ENCODE data around the gene HM13. TPM values are rescaled to one million over a fixed set of nuclear protein-coding genes. Genes with fewer than 3 reads are reported as not detected.

The HM13 gene
- total and polyA plus RNA-seq, 8 donors, result 139 to 286 (median 184) TPM

GRCh38 chr20:31547017-31547675 is 32.9 kb downstream of the HM13 start:
- no peaks in the 10 kb centered on the region for H3K9me3 ChIP-seq
- peak overlapping the region; percentile 52 to 90 (median 84) for H3K27ac ChIP-seq
- ATAC-seq, result peak; percentile 67 to 89 (median 88)
- no peak for FAIRE-seq
- intact Hi-C loops (cut with DNase I), result no loop called here
- no peaks in the 10 kb centered on the region for H3K4me1 ChIP-seq
- peak overlapping the region; percentile 10 to 42 (median 20) for H3K4me3 ChIP-seq
- H3K27me3 ChIP-seq, result no peaks in the 10 kb centered on the region
- H3K36me3 ChIP-seq, result peaks cover 3 to 43% (median 26%) of the 10 kb centered on the region in 3 donors
- TF ChIP-seq CTCF (IDR thresholded peaks at IDR 0.05), result no peak
- peak; percentile 72 to 89 (median 82) for DNase-seq
- 53 to 56% methylated on average over 36 of the region's 36 CpGs for WGBS, 2 donors

GRCh38 chr20:31547720-31548298 is 33.6 kb downstream of the HM13 start:
- Histone ChIP-seq H3K27me3 (no peaks in the 10 kb centered on the region), H3K9me3 (no peaks in the 10 kb centered on the region), H3K4me1 (no peaks in the 10 kb centered on the region), H3K4me3 (peak overlapping the region in 3 of 4 donors; percentile 16 to 42 (median 24)), H3K27ac (peak overlapping the region in 3 of 4 donors; percentile 84 to 90 (median 84)), H3K36me3 (peaks cover 3 to 46% (median 26%) of the 10 kb centered on the region in 3 donors)
- FAIRE-seq (no peak), ATAC-seq (peak in 2 of 4 donors; percentile 10 to 15), DNase-seq (no peak)
- intact Hi-C loops (cut with DNase I), result no loop called here
- WGBS, 2 donors, result 40 to 61% methylated on average over 6 of the region's 6 CpGs
- no peak for TF ChIP-seq CTCF (IDR thresholded peaks at IDR 0.05)

- Histone ChIP-seq H3K27ac (no peak overlapping the region), H3K9me3 (no peaks in the 10 kb centered on the region), H3K4me1 (no peaks in the 10 kb centered on the region), H3K36me3 (peaks cover 3 to 49% (median 26%) of the 10 kb centered on the region in 3 donors), H3K4me3 (peak overlapping the region in 1 of 4 donors; percentile 42), H3K27me3 (no peaks in the 10 kb centered on the region)
- ATAC-seq (no peak), FAIRE-seq (no peak), DNase-seq (no peak)
- 84 to 91% methylated on average over 9 to 11 of the region's 11 CpGs for WGBS, 2 donors
- TF ChIP-seq CTCF (IDR thresholded peaks at IDR 0.05), result no peak
- intact Hi-C loops (cut with DNase I), result no loop called here
Observed at GRCh38 chr20:31548820-31549512, 34.7 kb downstream of the HM13 start.

GRCh38 chr20:31549513-31549880 is 35.3 kb downstream of the HM13 start:
- 83 to 88% methylated on average over 5 of the region's 5 CpGs for WGBS, 2 donors
- FAIRE-seq (no peak), DNase-seq (no peak), ATAC-seq (no peak)
- no peak overlapping the region for H3K27ac ChIP-seq
- H3K27me3 ChIP-seq, result no peaks in the 10 kb centered on the region
- no peaks in the 10 kb centered on the region for H3K4me1 ChIP-seq
- TF ChIP-seq CTCF (IDR thresholded peaks at IDR 0.05), result no peak
- H3K36me3 ChIP-seq, result peaks cover 3 to 49% (median 26%) of the 10 kb centered on the region in 3 donors
- intact Hi-C loops (cut with DNase I), result no loop called here
- no peaks in the 10 kb centered on the region for H3K9me3 ChIP-seq
- no peak overlapping the region for H3K4me3 ChIP-seq
